ENCODE results near the gene SPATA7.

- no peak for TF ChIP-seq LEF1 (IDR thresholded peaks at IDR 0.05; ENCODE audit: borderline replicate concordance)
- TF ChIP-seq FOXA1 (IDR thresholded peaks at IDR 0.05), result no peak
- TF ChIP-seq ELF4 (IDR thresholded peaks at IDR 0.05), result no peak
- no peak for TF ChIP-seq SP1 (IDR thresholded peaks at IDR 0.05)
- TF ChIP-seq BHLHE40 (IDR thresholded peaks at IDR 0.05; ENCODE audit: borderline replicate concordance), result no peak
- TF ChIP-seq L3MBTL2 (conservative IDR thresholded peaks at IDR 0.05), result no peak
- TF ChIP-seq PKNOX1 (IDR thresholded peaks at IDR 0.05), result no peak
Measured at GRCh38 chr14:88482524-88482923, 97.1 kb downstream of the SPATA7 start.
